ENCODE measurements around the gene KAT6B. TPM values are rescaled to one million over a fixed set of nuclear protein-coding genes. Genes with fewer than 3 reads are reported as not detected.

The KAT6B gene
- total and polyA plus RNA-seq, 2 donors (not counting 1 experiment from before 2014, with no cell fraction given): 3.9 to 37.8 TPM

DNA sequence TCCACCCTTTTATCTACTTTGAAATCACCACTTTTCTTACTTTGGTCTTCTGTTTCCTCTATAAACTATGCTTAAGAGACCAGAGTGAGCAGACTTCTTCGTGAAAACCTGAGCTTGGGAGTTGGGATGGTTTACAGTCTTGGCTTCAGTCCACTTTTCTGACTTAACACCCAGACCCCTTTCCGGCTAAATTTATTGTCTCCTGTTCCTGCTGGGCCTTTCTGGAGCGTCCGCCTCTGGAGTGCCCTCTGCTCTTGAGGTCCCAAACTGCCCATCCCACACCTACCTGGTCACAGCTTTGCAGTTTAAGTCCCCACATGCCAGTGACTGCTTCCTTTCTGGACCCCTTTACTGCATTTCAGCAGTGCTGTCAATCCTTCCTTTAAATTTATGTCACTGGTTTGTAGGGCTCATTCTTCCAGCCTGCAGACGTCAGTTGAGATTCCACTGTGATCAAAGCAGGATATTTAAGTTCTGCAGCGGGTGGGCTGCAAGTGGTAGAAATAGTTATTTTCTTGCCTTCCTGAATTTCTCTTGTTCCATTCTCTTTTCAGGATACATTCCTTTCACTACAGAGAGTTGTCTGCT lies 80.3 kb downstream of the KAT6B start:
- Histone ChIP-seq H3K4me1 (ENCODE audit: control insufficient read depth, extremely low read depth, insufficient read depth, low read length) (peaks cover 3% of the 10 kb centered on the region), H3K9me3 (ENCODE audit: control insufficient read depth, insufficient read depth, low read depth, low read length) (no peaks in the 10 kb centered on the region), H3K27ac (ENCODE audit: insufficient read depth, low read length) (no peak overlapping the region), H3K36me3 (ENCODE audit: control insufficient read depth, insufficient read depth, low read length) (no peaks in the 10 kb centered on the region), H4K20me1 (ENCODE audit: control insufficient read depth, extremely low read depth, insufficient read depth, low read length) (no peaks in the 10 kb centered on the region), H3K27me3 (ENCODE audit: control insufficient read depth, insufficient read depth, low read length) (no peaks in the 10 kb centered on the region), H2AFZ (ENCODE audit: low read length) (no peak overlapping the region), H3K9ac (ENCODE audit: insufficient read depth, low read length) (no peak overlapping the region), H3K79me2 (ENCODE audit: control insufficient read depth, insufficient read depth, low read length) (peaks cover 5% of the 10 kb centered on the region), H3K4me3 (replicated peaks in 1 of 4; ENCODE audit: control extremely low read depth in 1 of 4, insufficient read depth in 1 of 4, low read depth in 3 of 4, low read length in 4 of 4) (no peak overlapping the region), H3K4me2 (ENCODE audit: extremely low read depth, insufficient read depth, low read length) (no peak overlapping the region)
- no peak for TF ChIP-seq EZH2 (IDR thresholded peaks at IDR 0.05; ENCODE audit: low read length, missing control alignments)
- TF ChIP-seq, protein P1, sequence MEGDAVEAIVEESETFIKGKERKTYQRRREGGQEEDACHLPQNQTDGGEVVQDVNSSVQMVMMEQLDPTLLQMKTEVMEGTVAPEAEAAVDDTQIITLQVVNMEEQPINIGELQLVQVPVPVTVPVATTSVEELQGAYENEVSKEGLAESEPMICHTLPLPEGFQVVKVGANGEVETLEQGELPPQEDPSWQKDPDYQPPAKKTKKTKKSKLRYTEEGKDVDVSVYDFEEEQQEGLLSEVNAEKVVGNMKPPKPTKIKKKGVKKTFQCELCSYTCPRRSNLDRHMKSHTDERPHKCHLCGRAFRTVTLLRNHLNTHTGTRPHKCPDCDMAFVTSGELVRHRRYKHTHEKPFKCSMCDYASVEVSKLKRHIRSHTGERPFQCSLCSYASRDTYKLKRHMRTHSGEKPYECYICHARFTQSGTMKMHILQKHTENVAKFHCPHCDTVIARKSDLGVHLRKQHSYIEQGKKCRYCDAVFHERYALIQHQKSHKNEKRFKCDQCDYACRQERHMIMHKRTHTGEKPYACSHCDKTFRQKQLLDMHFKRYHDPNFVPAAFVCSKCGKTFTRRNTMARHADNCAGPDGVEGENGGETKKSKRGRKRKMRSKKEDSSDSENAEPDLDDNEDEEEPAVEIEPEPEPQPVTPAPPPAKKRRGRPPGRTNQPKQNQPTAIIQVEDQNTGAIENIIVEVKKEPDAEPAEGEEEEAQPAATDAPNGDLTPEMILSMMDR (conservative IDR thresholded peaks at IDR 0.05 in 1 of 2, IDR thresholded peaks at IDR 0.05 in 1 of 2; ENCODE audit: low read depth in 1 of 2, low read length in 2 of 2): no peak
- no peak for DNase-seq (ENCODE audit: low read depth in 2 of 2)

DNA sequence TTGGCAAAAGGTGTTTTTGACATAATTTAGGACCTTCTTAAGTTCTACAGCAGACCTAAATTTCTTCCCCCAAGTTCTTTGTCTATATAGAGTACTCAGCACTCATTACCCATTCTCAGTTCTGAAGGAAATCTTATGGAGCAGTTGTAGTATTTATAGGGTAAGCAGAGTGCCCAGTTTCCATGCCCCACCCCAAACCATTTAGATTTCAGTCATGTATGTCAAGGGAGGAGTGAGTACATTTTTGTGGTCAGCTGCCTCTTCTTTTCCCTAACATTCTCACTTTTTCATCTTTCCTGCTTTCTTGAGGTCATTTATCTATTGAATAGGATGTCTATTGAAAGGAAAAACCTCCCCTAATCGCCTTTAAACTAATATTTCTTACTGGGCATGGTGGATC lies 83.3 kb downstream of the KAT6B start:
- Histone ChIP-seq H3K27me3 (ENCODE audit: control insufficient read depth, insufficient read depth, low read length) (no peaks in the 10 kb centered on the region), H3K4me3 (replicated peaks in 1 of 4; ENCODE audit: control extremely low read depth in 1 of 4, insufficient read depth in 1 of 4, low read depth in 3 of 4, low read length in 4 of 4) (no peak overlapping the region), H3K9ac (ENCODE audit: insufficient read depth, low read length) (no peak overlapping the region), H3K27ac (ENCODE audit: insufficient read depth, low read length) (no peak overlapping the region), H3K4me2 (ENCODE audit: extremely low read depth, insufficient read depth, low read length) (no peak overlapping the region), H3K36me3 (ENCODE audit: control insufficient read depth, insufficient read depth, low read length) (no peaks in the 10 kb centered on the region), H2AFZ (ENCODE audit: low read length) (no peak overlapping the region), H3K4me1 (ENCODE audit: control insufficient read depth, extremely low read depth, insufficient read depth, low read length) (peaks cover 3% of the 10 kb centered on the region), H4K20me1 (ENCODE audit: control insufficient read depth, extremely low read depth, insufficient read depth, low read length) (no peaks in the 10 kb centered on the region), H3K79me2 (ENCODE audit: control insufficient read depth, insufficient read depth, low read length) (peaks cover 2% of the 10 kb centered on the region), H3K9me3 (ENCODE audit: control insufficient read depth, insufficient read depth, low read depth, low read length) (no peaks in the 10 kb centered on the region)
- DNase-seq (ENCODE audit: low read depth in 2 of 2): peak; percentile 19 to 38
- no peak for TF ChIP-seq EZH2 (IDR thresholded peaks at IDR 0.05; ENCODE audit: low read length, missing control alignments)
- TF ChIP-seq, protein P1 (conservative IDR thresholded peaks at IDR 0.05 in 1 of 2, IDR thresholded peaks at IDR 0.05 in 1 of 2; ENCODE audit: low read depth in 1 of 2, low read length in 2 of 2): no peak

DNA sequence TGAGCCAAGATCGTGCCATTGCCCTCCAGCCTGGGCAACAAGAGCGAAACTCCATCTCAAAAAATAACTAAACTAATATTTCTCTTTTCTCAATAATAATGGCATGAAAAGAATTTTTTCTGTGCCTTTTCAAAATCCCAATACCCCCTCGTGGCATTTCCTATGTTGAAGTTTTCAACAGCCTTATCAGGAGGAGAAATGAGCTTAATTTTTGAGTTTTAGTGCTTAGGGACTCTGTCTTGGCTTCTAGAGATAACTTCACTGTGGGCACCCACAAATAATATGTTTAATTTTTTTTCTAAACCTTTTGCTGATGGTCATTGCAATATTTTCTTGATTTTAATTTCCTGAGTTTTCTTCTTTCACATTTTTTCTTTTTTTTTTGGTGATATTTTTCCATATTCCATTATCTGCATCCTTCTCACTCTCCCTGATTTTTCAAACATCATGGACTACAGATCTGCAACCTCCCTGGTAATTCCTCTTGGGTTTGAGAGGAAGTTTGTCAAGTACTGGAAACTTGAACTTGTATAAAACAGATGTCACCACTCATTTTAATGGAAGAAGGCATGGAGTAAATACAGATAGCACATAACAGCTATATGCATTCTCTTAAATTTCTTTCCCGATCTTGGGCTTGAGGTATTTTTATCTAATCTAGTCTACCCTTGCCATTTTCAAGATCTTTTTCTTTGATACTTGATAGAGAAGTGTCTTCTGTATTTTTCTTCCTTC lies 84.0 kb downstream of the KAT6B start:
- no peak for TF ChIP-seq EZH2 (IDR thresholded peaks at IDR 0.05; ENCODE audit: low read length, missing control alignments)
- Histone ChIP-seq H3K9ac (ENCODE audit: insufficient read depth, low read length) (no peak overlapping the region), H3K27me3 (ENCODE audit: control insufficient read depth, insufficient read depth, low read length) (no peaks in the 10 kb centered on the region), H3K27ac (ENCODE audit: insufficient read depth, low read length) (no peak overlapping the region), H3K79me2 (ENCODE audit: control insufficient read depth, insufficient read depth, low read length) (peaks cover 5% of the 10 kb centered on the region), H3K36me3 (ENCODE audit: control insufficient read depth, insufficient read depth, low read length) (no peaks in the 10 kb centered on the region), H2AFZ (ENCODE audit: low read length) (no peak overlapping the region), H3K4me3 (replicated peaks in 1 of 4; ENCODE audit: control extremely low read depth in 1 of 4, insufficient read depth in 1 of 4, low read depth in 3 of 4, low read length in 4 of 4) (no peak overlapping the region), H3K4me2 (ENCODE audit: extremely low read depth, insufficient read depth, low read length) (peak overlapping the region; percentile 44), H4K20me1 (ENCODE audit: control insufficient read depth, extremely low read depth, insufficient read depth, low read length) (no peaks in the 10 kb centered on the region), H3K9me3 (ENCODE audit: control insufficient read depth, insufficient read depth, low read depth, low read length) (no peaks in the 10 kb centered on the region), H3K4me1 (ENCODE audit: control insufficient read depth, extremely low read depth, insufficient read depth, low read length) (peaks cover 3% of the 10 kb centered on the region)
- peak in 1 of 2 donors; percentile 26 for DNase-seq (ENCODE audit: low read depth in 2 of 2)

Data from fibroblast of lung (primary cell).